Gastrocnemius medialis (tissue), 4 donors: Measurements from ENCODE around the gene UMPS.

Source experiments
- CTCF ChIP-seq, 5 experiments: fragments of 450-650 bp in 3 of 5; fragments of 200-600 bp in 2 of 5; sonication (generic) in 2 of 5; IDR thresholded peaks in 4 of 5; conservative IDR thresholded peaks in 1 of 5; 1 replicate in 4 of 5; 2 replicates in 1 of 5; pipeline ENCODE4 v1.5.1; 2016 to 2019; ENCODE audit warnings: antibody characterized with exemption in 5 of 5, mild to moderate bottlenecking in 3 of 5, moderate library complexity in 3 of 5
- POLR2A ChIP-seq, 2 donors: fragments of 450-650 bp; IDR thresholded peaks; one replicate each; pipeline ENCODE4 v1.6.1; 2017; ENCODE audit warnings: antibody characterized with exemption in 2 of 2, mild to moderate bottlenecking in 2 of 2, moderate library complexity in 2 of 2

DNA sequence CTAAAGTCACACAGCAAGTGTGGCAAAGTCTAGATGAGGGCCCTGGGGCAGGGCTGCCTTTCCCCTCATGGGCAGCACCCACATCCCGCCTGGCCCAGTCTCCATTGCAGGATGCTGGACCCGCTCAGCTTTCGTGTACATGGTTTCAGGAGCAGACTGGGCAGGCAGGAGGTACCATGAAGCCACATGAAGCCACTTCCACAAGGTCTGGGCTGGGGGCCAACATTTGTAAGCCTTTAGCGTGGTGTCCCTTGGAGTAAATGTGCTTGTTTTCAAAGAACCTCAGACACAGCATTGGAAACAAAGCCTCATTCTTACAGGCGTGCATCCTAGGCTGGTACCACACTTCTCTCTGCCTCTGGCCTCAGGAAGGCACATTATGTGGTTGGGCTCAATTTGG, 34.5 kb downstream of the UMPS start:
- TF ChIP-seq CTCF (IDR thresholded peaks at IDR 0.05 in 4 of 5, conservative IDR thresholded peaks at IDR 0.05 in 1 of 5) = no peak
- no peak for TF ChIP-seq POLR2A (IDR thresholded peaks at IDR 0.05)
